ENCODE data around the gene FKBP2. TPM values are rescaled to one million over a fixed set of nuclear protein-coding genes. Genes with fewer than 3 reads are reported as not detected.
"Not testable (repeated sequence)": the region's sequence is repeated elsewhere in the genome, so short reads cannot be mapped to it uniquely, and the experiment has no call there.

The FKBP2 gene
- total and polyA plus RNA-seq, 8 donors, result 15.2 to 257 (median 57.6) TPM

GRCh38 chr11:64245401-64245796 is 4.5 kb downstream of the FKBP2 start:
- peak overlapping the region; percentile 76 to 93 (median 86) for H3K27ac ChIP-seq
- peaks cover 14 to 18% (median 15%) of the 10 kb centered on the region in 4 donors for H3K36me3 ChIP-seq
- peak in 1 of 2 donors; percentile 66 for DNase-seq
- WGBS, 5 donors, result 0 to 4% (median 2%) methylated on average over 2 to 6 of the region's 6 CpGs
- no peaks in the 10 kb centered on the region for H3K27me3 ChIP-seq
- H3K4me1 ChIP-seq, result peaks cover 28 to 63% (median 57%) of the 10 kb centered on the region in 4 donors
- peak overlapping the region; percentile 69 to 85 (median 74) for H3K4me3 ChIP-seq
- no peaks in the 10 kb centered on the region for H3K9me3 ChIP-seq
- TF ChIP-seq POLR2A (IDR thresholded peaks at IDR 0.05) (no peak), EP300 (IDR thresholded peaks at IDR 0.05) (no peak), CTCF (IDR thresholded peaks at IDR 0.05) (no peak), POLR2AphosphoS5 (IDR thresholded peaks at IDR 0.05) (no peak)
- intact Hi-C loops (cut with DNase I; ENCODE audit: low total_unique reads), result no loop called here

- H3K4me3 ChIP-seq, result peak overlapping the region; percentile 69 to 85 (median 74)
- intact Hi-C loops (cut with DNase I; ENCODE audit: low total_unique reads), result no loop called here
- peaks cover 14 to 18% (median 15%) of the 10 kb centered on the region in 4 donors for H3K36me3 ChIP-seq
- H3K27ac ChIP-seq, result peak overlapping the region; percentile 76 to 93 (median 86)
- H3K27me3 ChIP-seq, result no peaks in the 10 kb centered on the region
- no peak for TF ChIP-seq EP300 (IDR thresholded peaks at IDR 0.05)
- peak in 2 of 3 donors; percentile 53 to 62 for TF ChIP-seq POLR2AphosphoS5 (IDR thresholded peaks at IDR 0.05)
- no peak for TF ChIP-seq POLR2A (IDR thresholded peaks at IDR 0.05)
- peaks cover 32 to 67% (median 61%) of the 10 kb centered on the region in 4 donors for H3K4me1 ChIP-seq
- H3K9me3 ChIP-seq, result no peaks in the 10 kb centered on the region
- DNase-seq, result peak; percentile 70 to 92
- WGBS, 5 donors, result 0 to 4% (median 1%) methylated on average over 32 to 46 of the region's 46 CpGs
Observed at GRCh38 chr11:64245797-64246620, 5.1 kb downstream of the FKBP2 start.

- 0 to 6% (median 0%) methylated on average over 3 to 34 of the region's 43 CpGs; no CpG with 5 or more reads in 1 of the 5 donors for WGBS, 5 donors
- Histone ChIP-seq H3K4me3 (peak overlapping the region; percentile 69 to 85 (median 74)), H3K4me1 (peaks cover 33 to 69% (median 64%) of the 10 kb centered on the region in 4 donors), H3K36me3 (peaks cover 14 to 18% (median 15%) of the 10 kb centered on the region in 4 donors), H3K27ac (peak overlapping the region; percentile 76 to 93 (median 86))
- DNase-seq; H3K9me3 ChIP-seq; H3K27me3 ChIP-seq; intact Hi-C loops (cut with DNase I; ENCODE audit: low total_unique reads): not testable (repeated sequence)
Observed at GRCh38 chr11:64246621-64246870, 5.7 kb downstream of the FKBP2 start.

GRCh38 chr11:64246871-64247728 is 6.2 kb downstream of the FKBP2 start, which contains the start of gene PPP1R14B:
TSS of gene PPP1R14B (minus strand) at chr11:64246943. CDS start at chr11:64246673, 270 bp downstream.
- intact Hi-C loops (cut with DNase I; ENCODE audit: low total_unique reads), result no loop called here
- 0 to 1% (median 1%) methylated on average over 18 to 74 of the region's 74 CpGs for WGBS, 5 donors
- peak within 1 kb of the TSS; percentile 69 to 85 (median 74) for H3K4me3 ChIP-seq
- H3K9me3 ChIP-seq, result no peaks in the 10 kb centered on the region
- H3K27ac ChIP-seq, result peak within 1 kb of the TSS; percentile 76 to 93 (median 86)
- peak; percentile 20 to 70 (median 44) for TF ChIP-seq POLR2AphosphoS5 (IDR thresholded peaks at IDR 0.05)
- TF ChIP-seq CTCF (IDR thresholded peaks at IDR 0.05), result peak in 1 of 7 experiments; percentile 35
- no peak for TF ChIP-seq EP300 (IDR thresholded peaks at IDR 0.05)
- H3K4me1 ChIP-seq, result peaks cover 36 to 71% (median 65%) of the 10 kb centered on the region in 4 donors
- peak; percentile 89 to 96 for DNase-seq
- H3K27me3 ChIP-seq, result no peaks in the 10 kb centered on the region
- peaks cover 14 to 18% (median 15%) of the 10 kb centered on the region in 4 donors for H3K36me3 ChIP-seq
